Activated CD4-positive, alpha-beta T cell treated with anti-CD3 and anti-CD28 coated beads, Interleukin-2, amount 10 ng/mL, durations not matched to agents 24 days and 14 days (primary cell): ENCODE results near the gene PRICKLE4. TPM values are rescaled to one million over a fixed set of nuclear protein-coding genes. Genes with fewer than 3 reads are reported as not detected.
"Not testable (repeated sequence)": the region's sequence is repeated elsewhere in the genome, so short reads cannot be mapped to it uniquely, and the experiment has no call there.

ENCODE experiments used
- DNase-seq: peaks from one replicate; pipeline ENCODE4 v3.0.0; 2022
- H3K27ac Mint-ChIP-seq: one replicate; pipeline ENCODE4 v1.8.0; 2022; ENCODE audit warnings: mild to moderate bottlenecking, mixed read lengths
- H3K27me3 Mint-ChIP-seq: one replicate; pipeline ENCODE4 v1.8.0; 2022; ENCODE audit warnings: mixed read lengths
- H3K36me3 Mint-ChIP-seq: one replicate; pipeline ENCODE4 v1.8.0; 2022; ENCODE audit warnings: low read depth, mild to moderate bottlenecking, mixed read lengths
- H3K4me1 Mint-ChIP-seq: one replicate; pipeline ENCODE4 v1.8.0; 2021; ENCODE audit warnings: mixed read lengths
- H3K4me3 Mint-ChIP-seq: one replicate; pipeline ENCODE4 v1.8.0; 2022; ENCODE audit warnings: mild to moderate bottlenecking, moderate library complexity, mixed read lengths
- H3K9me3 Mint-ChIP-seq: one replicate; pipeline ENCODE4 v1.8.0; 2021; ENCODE audit warnings: mixed read lengths
- intact Hi-C: fragments of 100-400 bp; cut with micrococcal nuclease; formaldehyde crosslinking; loops from one replicate; pipeline ENCODE4 v1.15.1; 2023
- total RNA-seq: library from RNA; stranded (reverse); gene quantifications from 2 replicates; pipeline ENCODE4 v1.2.3, GENCODE V29; 2022

The PRICKLE4 gene
- total RNA-seq, 1 donor from 2014 or later = not detected

DNA sequence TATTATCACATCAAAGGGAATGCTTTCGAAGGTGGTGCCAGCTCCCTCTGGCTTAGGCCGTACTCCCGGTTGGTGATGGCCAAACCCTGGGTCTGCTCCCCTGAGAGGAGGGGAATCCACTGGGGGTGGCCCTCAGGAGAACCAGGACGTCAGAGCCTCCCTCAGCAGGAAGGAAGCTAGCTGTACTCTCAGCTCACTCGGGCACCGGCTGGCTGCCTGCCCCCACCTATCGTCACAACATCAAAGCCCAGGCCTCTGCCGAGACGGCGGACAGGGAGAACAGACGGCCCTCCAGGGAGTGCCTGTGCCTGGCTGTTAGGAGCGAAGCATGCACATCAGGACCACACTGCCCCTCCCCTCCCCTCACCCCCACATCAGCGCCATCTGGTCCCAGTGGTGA lies 24.2 kb upstream of the PRICKLE4 start:
- H3K9me3 Mint-ChIP-seq = no peaks in the 10 kb centered on the region
- peaks cover 16% of the 10 kb centered on the region for H3K27me3 Mint-ChIP-seq
- H3K4me1 Mint-ChIP-seq = no peaks in the 10 kb centered on the region
- H3K27ac Mint-ChIP-seq = no peak overlapping the region
- intact Hi-C loops = no loop called here
- no peak for DNase-seq
- no peak overlapping the region for H3K4me3 Mint-ChIP-seq
- no peaks in the 10 kb centered on the region for H3K36me3 Mint-ChIP-seq

DNA sequence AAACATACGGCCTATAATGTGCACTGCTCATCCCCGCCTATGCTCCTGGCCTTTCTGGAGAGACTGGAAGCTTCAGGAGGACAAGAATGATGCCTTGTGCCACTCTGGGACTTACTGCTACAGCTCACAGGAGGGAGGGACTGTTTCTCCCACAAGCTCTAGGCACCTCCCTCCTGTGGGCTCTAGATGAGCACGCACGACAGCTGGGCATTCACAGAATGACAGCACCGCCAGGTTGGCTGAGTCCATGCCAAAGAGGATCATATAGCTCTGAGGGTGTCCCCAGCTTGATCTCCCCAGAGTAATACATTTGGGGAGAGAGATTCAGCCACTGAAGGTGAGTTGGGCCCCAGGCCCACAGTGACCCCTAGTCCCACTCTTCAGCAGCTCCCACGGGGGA lies 23.3 kb upstream of the PRICKLE4 start:
- H3K9me3 Mint-ChIP-seq = no peaks in the 10 kb centered on the region
- no peak overlapping the region for H3K27ac Mint-ChIP-seq
- no peaks in the 10 kb centered on the region for H3K36me3 Mint-ChIP-seq
- DNase-seq = no peak
- H3K27me3 Mint-ChIP-seq = peaks cover 18% of the 10 kb centered on the region
- H3K4me1 Mint-ChIP-seq = no peaks in the 10 kb centered on the region
- no peak overlapping the region for H3K4me3 Mint-ChIP-seq
- intact Hi-C loops = no loop called here

DNA sequence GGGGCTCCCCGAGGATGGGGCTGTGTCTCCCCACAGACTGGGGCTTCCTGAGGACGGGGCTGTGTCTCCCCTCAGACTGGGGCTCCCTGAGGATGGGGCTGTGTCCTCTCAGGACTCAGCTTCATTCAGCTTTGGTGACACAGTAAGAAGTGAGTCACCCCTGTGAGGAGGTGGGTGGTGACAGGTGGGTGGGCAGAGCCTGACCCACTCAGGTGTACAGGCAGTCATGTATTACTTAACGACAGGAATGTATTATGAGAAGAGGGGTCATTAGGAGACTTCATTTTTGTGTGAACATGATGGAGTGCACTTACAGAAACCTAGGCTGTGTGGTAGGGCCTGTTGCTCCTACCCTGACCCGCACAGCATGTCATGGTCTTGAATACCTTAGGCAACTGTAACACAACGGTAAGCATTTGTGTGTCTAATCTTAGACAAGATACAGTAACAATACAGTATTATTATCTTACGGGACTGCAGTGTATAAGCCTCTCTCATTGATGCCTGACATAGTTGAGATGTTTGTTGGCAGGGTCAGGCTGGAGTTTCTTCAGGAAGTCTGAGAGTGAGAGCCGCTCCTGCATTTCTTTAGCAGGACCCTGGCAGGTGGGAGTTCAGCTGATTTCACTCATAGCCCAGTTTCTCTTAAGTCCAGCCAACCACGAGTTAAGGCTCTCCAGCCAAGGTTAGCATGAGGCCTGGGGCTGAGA lies 22.5 kb upstream of the PRICKLE4 start:
- intact Hi-C loops = no loop called here
- Mint-ChIP-seq H3K9me3 (no peaks in the 10 kb centered on the region), H3K4me1 (no peaks in the 10 kb centered on the region), H3K27me3 (peaks cover 17% of the 10 kb centered on the region), H3K36me3 (no peaks in the 10 kb centered on the region), H3K27ac (no peak overlapping the region), H3K4me3 (no peak overlapping the region)
- no peak for DNase-seq

DNA sequence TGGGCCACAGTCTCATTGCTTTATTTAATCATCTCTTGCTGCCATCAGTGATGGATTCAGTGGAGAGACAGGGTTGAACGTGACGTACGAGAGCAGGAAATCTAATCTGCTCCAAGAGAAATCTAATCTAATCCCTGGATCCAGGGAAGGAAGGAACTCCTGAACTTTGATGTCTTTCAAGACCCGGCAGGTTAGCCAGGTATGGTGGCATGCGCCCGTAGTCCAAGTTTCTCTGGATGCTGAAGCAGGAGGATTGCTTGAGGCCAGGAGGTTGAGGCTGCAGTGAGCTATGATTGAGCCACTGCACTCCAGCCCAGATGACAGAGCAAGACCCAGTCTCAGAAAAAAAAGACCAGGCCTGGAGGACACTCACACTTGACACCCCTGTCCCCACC lies 21.9 kb upstream of the PRICKLE4 start:
- H3K36me3 Mint-ChIP-seq = no peaks in the 10 kb centered on the region
- H3K4me3 Mint-ChIP-seq = no peak overlapping the region
- H3K4me1 Mint-ChIP-seq = no peaks in the 10 kb centered on the region

DNA sequence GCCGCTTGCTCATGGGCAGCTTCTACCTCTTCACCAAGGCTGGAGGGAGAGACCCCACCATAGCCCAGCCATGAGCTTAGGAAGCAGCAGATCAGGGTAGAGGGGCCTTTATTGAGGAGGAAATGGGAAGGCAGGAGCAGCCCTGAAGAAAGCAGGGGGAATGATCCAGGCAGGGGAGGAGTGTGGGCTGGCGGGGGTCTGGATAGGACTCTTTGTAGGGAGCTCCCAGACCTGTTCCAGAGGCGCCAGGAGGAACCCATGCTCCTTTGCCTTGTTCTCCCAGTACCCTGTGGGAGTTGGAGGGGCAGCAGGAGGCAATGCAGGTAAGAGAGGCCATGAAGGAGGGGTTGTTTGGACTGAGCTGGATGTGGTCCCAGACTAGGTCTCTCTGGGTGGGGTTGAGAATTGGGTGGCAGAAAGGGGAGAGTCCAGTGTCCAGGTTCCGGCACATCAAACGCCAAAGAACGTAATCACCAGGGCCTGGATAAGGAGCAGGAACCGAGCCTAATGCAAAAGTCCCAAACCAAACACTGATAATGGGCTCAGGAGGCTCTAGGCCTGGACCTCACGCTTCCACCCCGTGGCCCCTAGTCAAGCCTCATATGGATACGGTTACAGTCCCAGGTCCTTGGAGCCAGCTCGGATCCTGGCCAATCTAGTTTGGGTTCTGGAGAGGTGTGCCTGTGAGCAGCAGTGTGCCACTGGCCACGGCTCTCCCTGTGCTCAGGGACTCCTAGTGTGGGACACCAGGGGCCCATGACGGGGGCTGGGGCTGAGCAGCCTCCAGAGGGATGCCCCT lies 21.3 kb upstream of the PRICKLE4 start:
- Mint-ChIP-seq H3K27me3 (peaks cover 7% of the 10 kb centered on the region), H3K4me1 (no peaks in the 10 kb centered on the region), H3K27ac (no peak overlapping the region), H3K4me3 (no peak overlapping the region), H3K9me3 (no peaks in the 10 kb centered on the region), H3K36me3 (no peaks in the 10 kb centered on the region)
- intact Hi-C loops = no loop called here
- no peak for DNase-seq

More for the DNA sequence above, 21.9 kb upstream of the PRICKLE4 start:
- H3K9me3 Mint-ChIP-seq = no peaks in the 10 kb centered on the region
- intact Hi-C loops = no loop called here
- DNase-seq = no peak
- no peak overlapping the region for H3K27ac Mint-ChIP-seq
- peaks cover 11% of the 10 kb centered on the region for H3K27me3 Mint-ChIP-seq

GRCh38 chr6:41759905-41760579 lies 20.5 kb upstream of the PRICKLE4 start:
- no peak overlapping the region for H3K27ac Mint-ChIP-seq

DNA sequence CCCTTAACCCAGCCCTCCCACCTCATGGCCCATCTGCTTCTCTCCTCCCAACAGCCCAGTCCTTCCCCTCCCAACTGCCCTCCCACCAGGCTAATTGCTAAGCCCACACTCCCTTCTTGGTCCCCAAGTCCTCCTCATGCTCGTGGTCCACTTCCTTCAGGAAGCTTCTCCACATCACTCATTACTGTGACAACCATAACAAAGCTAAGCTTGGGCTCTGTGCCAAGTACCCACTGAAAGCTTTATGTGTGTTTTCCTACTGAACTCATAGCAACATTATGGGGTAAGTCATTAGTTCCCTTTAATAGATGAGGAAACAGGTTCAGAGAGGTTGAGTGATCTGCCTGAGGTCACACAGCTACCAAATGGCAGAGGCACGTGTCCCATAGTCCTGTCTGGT lies 17.1 kb upstream of the PRICKLE4 start:
- Mint-ChIP-seq H3K4me1 (peaks cover 3% of the 10 kb centered on the region), H3K27ac (no peak overlapping the region), H3K4me3 (no peak overlapping the region), H3K27me3 (peaks cover 5% of the 10 kb centered on the region), H3K36me3 (no peaks in the 10 kb centered on the region), H3K9me3 (no peaks in the 10 kb centered on the region)
- intact Hi-C loops = no loop called here
- DNase-seq = no peak

More at GRCh38 chr6:41759905-41760579, 20.5 kb upstream of the PRICKLE4 start:
- intact Hi-C loops = no loop called here
- Mint-ChIP-seq H3K27me3 (peaks cover 3% of the 10 kb centered on the region), H3K9me3 (no peaks in the 10 kb centered on the region), H3K4me3 (no peak overlapping the region), H3K36me3 (no peaks in the 10 kb centered on the region), H3K4me1 (no peaks in the 10 kb centered on the region)
- DNase-seq = no peak

- H3K27me3 Mint-ChIP-seq, H3K4me3 Mint-ChIP-seq, intact Hi-C loops, H3K9me3 Mint-ChIP-seq, H3K27ac Mint-ChIP-seq, H3K36me3 Mint-ChIP-seq, DNase-seq: not testable (repeated sequence)
- peaks cover 10% of the 10 kb centered on the region for H3K4me1 Mint-ChIP-seq
Observed at GRCh38 chr6:41766043-41766664, 14.4 kb upstream of the PRICKLE4 start.

DNA sequence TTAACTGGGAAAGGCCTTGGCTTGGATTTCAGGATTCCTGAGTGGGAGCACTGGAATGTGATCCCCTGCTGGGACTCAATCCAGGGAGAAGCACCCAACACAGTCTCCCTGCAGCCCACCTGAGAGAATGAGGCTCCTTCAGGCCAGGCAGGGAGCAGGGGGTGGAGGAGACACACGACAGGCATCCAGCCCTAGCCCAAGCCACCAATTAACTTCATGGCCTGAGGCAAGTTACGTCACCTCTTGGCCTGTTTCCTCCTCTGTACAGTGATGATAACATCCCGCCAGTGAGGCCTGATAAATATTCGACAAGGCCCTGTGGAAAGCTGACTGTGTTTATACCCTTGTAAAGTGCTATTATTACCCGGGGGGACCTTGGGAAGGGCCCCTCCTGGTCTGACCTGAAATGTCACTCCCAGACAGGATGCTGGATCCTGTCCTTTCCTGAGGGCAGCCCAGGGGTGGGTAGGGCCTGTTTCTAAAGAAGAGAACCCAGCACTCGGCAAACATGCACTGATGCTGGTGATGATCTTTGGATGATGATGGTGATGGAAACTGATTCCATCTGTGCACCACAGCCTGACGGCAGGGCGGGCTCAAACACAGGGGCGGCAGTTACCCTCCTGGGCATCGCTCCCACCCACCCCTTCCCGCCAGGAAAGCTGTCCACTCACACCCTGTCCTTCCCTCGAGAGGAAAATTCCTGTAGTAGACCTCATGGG lies 13.3 kb upstream of the PRICKLE4 start:
- H3K27ac Mint-ChIP-seq = no peak overlapping the region
- peaks cover 3% of the 10 kb centered on the region for H3K36me3 Mint-ChIP-seq
- no peaks in the 10 kb centered on the region for H3K9me3 Mint-ChIP-seq
- H3K4me1 Mint-ChIP-seq = peaks cover 10% of the 10 kb centered on the region
- peaks cover 1% of the 10 kb centered on the region for H3K27me3 Mint-ChIP-seq
- no peak for DNase-seq
- intact Hi-C loops = no loop called here
- H3K4me3 Mint-ChIP-seq = no peak overlapping the region

- Mint-ChIP-seq H3K4me3 (no peak overlapping the region), H3K9me3 (no peaks in the 10 kb centered on the region), H3K27ac (peak overlapping the region; percentile 39), H3K27me3 (peaks cover 1% of the 10 kb centered on the region), H3K36me3 (peaks cover 6% of the 10 kb centered on the region), H3K4me1 (peaks cover 10% of the 10 kb centered on the region)
- intact Hi-C loops = no loop called here
- DNase-seq = no peak
Observed at GRCh38 chr6:41768545-41769308, 11.9 kb upstream of the PRICKLE4 start.

DNA sequence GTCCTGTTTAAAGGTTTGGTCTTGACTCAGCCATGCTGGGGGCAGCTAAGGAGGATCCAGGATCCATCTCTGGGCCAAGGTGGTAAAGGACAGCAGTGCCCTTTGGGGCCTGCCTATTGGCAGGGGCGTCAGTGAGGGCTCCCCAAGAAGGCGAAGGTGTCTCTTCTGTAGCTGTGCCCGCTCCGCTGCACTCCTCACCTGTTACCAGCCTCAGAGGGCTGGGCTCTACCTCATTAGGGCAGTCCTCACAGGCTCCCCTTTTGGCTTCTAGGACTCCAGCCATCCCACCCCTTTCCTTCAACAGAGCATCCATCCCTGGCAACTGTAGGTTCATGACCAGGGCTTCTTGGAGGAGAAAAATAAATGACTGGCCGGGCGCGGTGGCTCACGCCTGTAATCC lies 11.2 kb upstream of the PRICKLE4 start:
- DNase-seq = no peak
- Mint-ChIP-seq H3K4me3 (no peak overlapping the region), H3K27ac (no peak overlapping the region), H3K9me3 (no peaks in the 10 kb centered on the region), H3K27me3 (peaks cover 1% of the 10 kb centered on the region), H3K4me1 (peaks cover 10% of the 10 kb centered on the region), H3K36me3 (peaks cover 10% of the 10 kb centered on the region)
- intact Hi-C loops = no loop called here

- Mint-ChIP-seq H3K4me3 (no peak overlapping the region), H3K27me3 (no peaks in the 10 kb centered on the region), H3K27ac (no peak overlapping the region), H3K4me1 (peaks cover 10% of the 10 kb centered on the region), H3K36me3 (peaks cover 12% of the 10 kb centered on the region), H3K9me3 (no peaks in the 10 kb centered on the region)
- DNase-seq = no peak
- intact Hi-C loops = no loop called here
Observed at GRCh38 chr6:41770381-41771057, 10.1 kb upstream of the PRICKLE4 start.
